Fibroblast of lung (primary cell): ENCODE results near the gene L3MBTL4. TPM values are rescaled to one million over a fixed set of nuclear protein-coding genes. Genes with fewer than 3 reads are reported as not detected.
"Not testable (repeated sequence)": the region's sequence is repeated elsewhere in the genome, so short reads cannot be mapped to it uniquely, and the experiment has no call there.

Experiments used
- DNase-seq, 2 donors: peaks; one replicate each; pipeline versions ENCODE4 v3.0.0 to v3.0.0-alpha.2; 2010; ENCODE audit warnings: low read depth in 2 of 2
- H2AFZ ChIP-seq: 2 replicates; pipeline ENCODE4 v1.5.1; 2012; ENCODE audit warnings: low read length, control low read depth, inconsistent platforms
- H3K27ac ChIP-seq: 2 replicates; pipeline ENCODE4 v1.5.1; 2011; ENCODE audit warnings: low read length, control low read depth; ENCODE audit not compliant: insufficient read depth
- H3K27me3 ChIP-seq: 2 replicates; pipeline ENCODE4 v1.5.1; 2011; ENCODE audit warnings: mild to moderate bottlenecking, low read length; ENCODE audit not compliant: control insufficient read depth, insufficient read depth
- H3K36me3 ChIP-seq: 2 replicates; pipeline ENCODE4 v1.5.1; 2011; ENCODE audit warnings: low read length; ENCODE audit not compliant: control insufficient read depth, insufficient read depth
- H3K4me1 ChIP-seq: 2 replicates; pipeline ENCODE4 v1.5.1; 2011; ENCODE audit warnings: low read length; ENCODE audit not compliant: control insufficient read depth, insufficient read depth; ENCODE audit errors: extremely low read depth
- H3K4me2 ChIP-seq: 2 replicates; pipeline ENCODE4 v1.5.1; 2011; ENCODE audit warnings: low read length, control low read depth; ENCODE audit not compliant: insufficient read depth; ENCODE audit errors: extremely low read depth
- H3K4me3 ChIP-seq, 4 experiments: fragments of 200-600 bp in 1 of 4; sonication (generic) in 1 of 4; replicated peaks in 1 of 4; 2 replicates each; pipeline ENCODE4 v1.5.1; 2011 to 2016; ENCODE audit warnings: low read length in 4 of 4, low read depth in 3 of 4, mild to moderate bottlenecking in 3 of 4, control low read depth in 2 of 4, inconsistent platforms in 1 of 4, mixed read lengths in 1 of 4; ENCODE audit not compliant: insufficient read depth in 1 of 4; ENCODE audit errors: control extremely low read depth in 1 of 4
- H3K79me2 ChIP-seq: 2 replicates; pipeline ENCODE4 v1.5.1; 2012; ENCODE audit warnings: mild to moderate bottlenecking, low read length, inconsistent platforms; ENCODE audit not compliant: control insufficient read depth, insufficient read depth
- H3K9ac ChIP-seq: 2 replicates; pipeline ENCODE4 v1.5.1; 2011; ENCODE audit warnings: mild to moderate bottlenecking, low read length, control low read depth; ENCODE audit not compliant: insufficient read depth
- H3K9me3 ChIP-seq: 2 replicates; pipeline ENCODE4 v1.5.1; 2012; ENCODE audit warnings: low read depth, low read length; ENCODE audit not compliant: control insufficient read depth, insufficient read depth
- H4K20me1 ChIP-seq: 2 replicates; pipeline ENCODE4 v1.5.1; 2011; ENCODE audit warnings: low read length; ENCODE audit not compliant: control insufficient read depth, insufficient read depth; ENCODE audit errors: extremely low read depth
- CTCF ChIP-seq, 2 donors: IDR thresholded peaks in 1 of 2; conservative IDR thresholded peaks in 1 of 2; 1 replicate in 1 of 2; 2 replicates in 1 of 2; pipeline ENCODE4 v1.5.1; 2011 to 2012; ENCODE audit warnings: low read length in 2 of 2, control low read depth in 1 of 2, inconsistent platforms in 1 of 2, low read depth in 1 of 2, mild to moderate bottlenecking in 1 of 2
- EZH2 ChIP-seq: IDR thresholded peaks from 2 replicates; pipeline ENCODE4 v1.5.1; 2012; ENCODE audit warnings: low read length, control low read depth, mild to moderate bottlenecking; ENCODE audit errors: missing control alignments
- polyA plus RNA-seq, 2 donors: library from polyadenylated mRNA; depleted of rRNA in 1 of 2; stranded (reverse) in 1 of 2; unstranded in 1 of 2; fragments of >200 nt; gene quantifications; 2 replicates each; pipeline ENCODE4 v1.2.1, GENCODE V29; 2011 to 2012; ENCODE audit warnings: missing spikeins in 1 of 2
- total RNA-seq: library from RNA; depleted of rRNA; stranded (reverse); fragments of >200 nt; gene quantifications from 2 replicates; pipeline ENCODE4 v1.2.1, GENCODE V29; 2014

L3MBTL4 gene
- total and polyA plus RNA-seq, 2 donors (not counting 1 experiment from before 2014, with no cell fraction given) = 0.06 to 0.33 TPM

- TF ChIP-seq CTCF (conservative IDR thresholded peaks at IDR 0.05 in 1 of 2, IDR thresholded peaks at IDR 0.05 in 1 of 2; ENCODE audit: low read depth in 1 of 2, low read length in 2 of 2) = no peak
- no peak for TF ChIP-seq EZH2
- Histone ChIP-seq H3K9me3 (no peaks in the 10 kb centered on the region), H3K27ac (no peak overlapping the region), H3K4me2 (no peak overlapping the region), H3K4me1 (no peaks in the 10 kb centered on the region), H3K36me3 (no peaks in the 10 kb centered on the region), H4K20me1 (no peaks in the 10 kb centered on the region), H3K9ac (no peak overlapping the region), H2AFZ (no peak overlapping the region), H3K4me3 (no peak overlapping the region), H3K27me3 (no peaks in the 10 kb centered on the region), H3K79me2 (no peaks in the 10 kb centered on the region)
- DNase-seq = no peak
Measured at GRCh38 chr18:6280211-6280743, 134.4 kb downstream of the L3MBTL4 start.

GRCh38 chr18:6279308-6279707 lies 135.4 kb downstream of the L3MBTL4 start:
- no peak overlapping the region for H3K27ac ChIP-seq
- TF ChIP-seq EZH2 = no peak
- no peak for TF ChIP-seq CTCF (conservative IDR thresholded peaks at IDR 0.05 in 1 of 2, IDR thresholded peaks at IDR 0.05 in 1 of 2; ENCODE audit: low read depth in 1 of 2, low read length in 2 of 2)
- H3K36me3 ChIP-seq = no peaks in the 10 kb centered on the region
- no peak for DNase-seq
- no peak overlapping the region for H2AFZ ChIP-seq
- H3K4me2 ChIP-seq = no peak overlapping the region
- no peaks in the 10 kb centered on the region for H3K4me1 ChIP-seq
- no peak overlapping the region for H3K4me3 ChIP-seq
- H3K79me2 ChIP-seq = no peaks in the 10 kb centered on the region
- no peak overlapping the region for H3K9ac ChIP-seq
- H4K20me1 ChIP-seq = no peaks in the 10 kb centered on the region
- H3K9me3 ChIP-seq = no peaks in the 10 kb centered on the region
- H3K27me3 ChIP-seq = no peaks in the 10 kb centered on the region

- Histone ChIP-seq H4K20me1 (no peaks in the 10 kb centered on the region), H3K4me3 (no peak overlapping the region), H3K27ac (no peak overlapping the region), H3K79me2 (no peaks in the 10 kb centered on the region), H3K9ac (no peak overlapping the region), H2AFZ (no peak overlapping the region), H3K9me3 (no peaks in the 10 kb centered on the region), H3K27me3 (no peaks in the 10 kb centered on the region), H3K4me1 (no peaks in the 10 kb centered on the region), H3K36me3 (no peaks in the 10 kb centered on the region), H3K4me2 (no peak overlapping the region)
- no peak for DNase-seq
- TF ChIP-seq CTCF (conservative IDR thresholded peaks at IDR 0.05 in 1 of 2, IDR thresholded peaks at IDR 0.05 in 1 of 2; ENCODE audit: low read depth in 1 of 2, low read length in 2 of 2) (no peak), EZH2 (no peak)
Measured at GRCh38 chr18:6273423-6273822, 141.3 kb downstream of the L3MBTL4 start.

GRCh38 chr18:6272144-6272543 lies 142.6 kb downstream of the L3MBTL4 start:
- not testable (repeated sequence) for H3K9ac ChIP-seq, H3K9me3 ChIP-seq, H3K36me3 ChIP-seq, H3K4me3 ChIP-seq, H4K20me1 ChIP-seq, H3K4me2 ChIP-seq, H2AFZ ChIP-seq, DNase-seq, H3K27me3 ChIP-seq, H3K4me1 ChIP-seq, H3K79me2 ChIP-seq, H3K27ac ChIP-seq
